Esophagus squamous epithelium (tissue), 5 donors: Measurements from ENCODE around the gene PXN. TPM values are rescaled to one million over a fixed set of nuclear protein-coding genes. Genes with fewer than 3 reads are reported as not detected.

Experiments
- DNase-seq: peaks from one replicate; lab custom pipeline; 2025; lab: John Stamatoyannopoulos, UW
- H3K27ac ChIP-seq, 4 donors: fragments of 200-600 bp; sonication (generic); one replicate each; pipeline ENCODE4 v1.5.1; 2016 to 2019; ENCODE audit warnings: mild to moderate bottlenecking in 1 of 4
- H3K27me3 ChIP-seq, 4 donors: fragments of 200-600 bp; sonication (generic); 1 replicate in 3 of 4; 2 replicates in 1 of 4; pipeline versions ENCODE4 v1.5.1 to v1.6.0; 2017 to 2021; ENCODE audit warnings: antibody characterized with exemption in 1 of 4
- H3K36me3 ChIP-seq, 3 donors: fragments of 200-600 bp; sonication (generic); one replicate each; pipeline ENCODE4 v1.5.1; 2016 to 2019
- H3K4me1 ChIP-seq, 3 donors: fragments of 200-600 bp; sonication (generic); one replicate each; pipeline ENCODE4 v1.5.1; 2017 to 2019
- H3K4me3 ChIP-seq, 4 donors: fragments of 200-600 bp; sonication (generic); 1 replicate in 3 of 4; 2 replicates in 1 of 4; pipeline ENCODE4 v1.5.1; 2016 to 2019; ENCODE audit warnings: mild to moderate bottlenecking in 2 of 4, moderate library complexity in 1 of 4
- H3K9me3 ChIP-seq, 3 donors: fragments of 200-600 bp; sonication (generic); one replicate each; pipeline ENCODE4 v1.5.1; 2016 to 2019
- CTCF ChIP-seq, 6 experiments: fragments of 450-650 bp in 4 of 6; fragments of 200-600 bp in 2 of 6; sonication (generic) in 2 of 6; IDR thresholded peaks; one replicate each; pipeline ENCODE4 v1.5.1; 2016 to 2019; ENCODE audit warnings: antibody characterized with exemption in 6 of 6, mild to moderate bottlenecking in 4 of 6, moderate library complexity in 4 of 6
- POLR2A ChIP-seq, 4 donors: fragments of 450-650 bp; IDR thresholded peaks; one replicate each; pipeline ENCODE4 v1.6.1; 2017; ENCODE audit warnings: antibody characterized with exemption in 4 of 4, mild to moderate bottlenecking in 4 of 4, moderate library complexity in 3 of 4
- WGBS, 2 donors: methylation state at CpG; one replicate each; pipeline ENCODE4 v1.1.5; 2018; 5-methylcytosine and 5-hydroxymethylcytosine counted together
- intact Hi-C: fragments of 100-400 bp; cut with DNase I; formaldehyde crosslinking; loops from one replicate; pipeline ENCODE4 v1.15.0; 2022
- total RNA-seq, 4 donors: library from RNA; depleted of rRNA; stranded (reverse); fragments of >200 nt; gene quantifications; one replicate each; pipeline ENCODE4 v1.1.0, GENCODE V29; 2016
- donor health status: DM: yes; HTN: yes; CAD: no.

PXN gene
- total RNA-seq, 4 donors from 2014 or later: 18.2 to 44.4 (median 21.4) TPM

- no peak for DNase-seq
- intact Hi-C loops: no loop called here
- H3K4me1 ChIP-seq: peaks cover 18 to 97% (median 74%) of the 10 kb centered on the region in 3 donors
- H3K27me3 ChIP-seq: no peaks in the 10 kb centered on the region
- 60 to 62% methylated on average over 8 of the region's 8 CpGs for WGBS, 2 donors
- no peaks in the 10 kb centered on the region for H3K9me3 ChIP-seq
- TF ChIP-seq POLR2A (IDR thresholded peaks at IDR 0.05): no peak
- TF ChIP-seq CTCF (IDR thresholded peaks at IDR 0.05): no peak
- no peak overlapping the region for H3K4me3 ChIP-seq
- H3K27ac ChIP-seq: peak overlapping the region in 3 of 4 donors; percentile 11 to 70 (median 57)
- no peaks in the 10 kb centered on the region for H3K36me3 ChIP-seq
These were observed 22.4 kb downstream of the PXN start for GRCh38 chr12:120242971-120243699.

- H3K4me3 ChIP-seq: no peak overlapping the region
- peaks cover 21 to 97% (median 74%) of the 10 kb centered on the region in 3 donors for H3K4me1 ChIP-seq
- intact Hi-C loops: no loop called here
These were observed 23.2 kb downstream of the PXN start for GRCh38 chr12:120242275-120242799.

GRCh38 chr12:120241561-120242274 is 23.8 kb downstream of the PXN start:
- 29 to 39% methylated on average over 9 of the region's 9 CpGs for WGBS, 2 donors
- H3K36me3 ChIP-seq: no peaks in the 10 kb centered on the region
- no peaks in the 10 kb centered on the region for H3K27me3 ChIP-seq
- peak overlapping the region; percentile 18 to 77 (median 58) for H3K27ac ChIP-seq
- DNase-seq: no peak
- TF ChIP-seq POLR2A (IDR thresholded peaks at IDR 0.05) (no peak), CTCF (IDR thresholded peaks at IDR 0.05) (no peak)
- H3K4me1 ChIP-seq: peaks cover 27 to 97% (median 75%) of the 10 kb centered on the region in 3 donors
- intact Hi-C loops: no loop called here
- no peaks in the 10 kb centered on the region for H3K9me3 ChIP-seq
- peak overlapping the region in 1 of 4 donors; percentile 1 for H3K4me3 ChIP-seq

More at GRCh38 chr12:120242275-120242799, 23.2 kb downstream of the PXN start:
- no peak for DNase-seq
- TF ChIP-seq CTCF (IDR thresholded peaks at IDR 0.05): no peak
- TF ChIP-seq POLR2A (IDR thresholded peaks at IDR 0.05): no peak
- no peaks in the 10 kb centered on the region for H3K9me3 ChIP-seq
- 78 to 79% methylated on average over 5 to 8 of the region's 9 CpGs for WGBS, 2 donors
- H3K27ac ChIP-seq: peak overlapping the region in 3 of 4 donors; percentile 45 to 77 (median 70)
- H3K36me3 ChIP-seq: no peaks in the 10 kb centered on the region
- no peaks in the 10 kb centered on the region for H3K27me3 ChIP-seq

- H3K4me1 ChIP-seq: peaks cover 36 to 97% (median 81%) of the 10 kb centered on the region in 3 donors
- no peak for DNase-seq
- intact Hi-C loops: no loop called here
- no peaks in the 10 kb centered on the region for H3K27me3 ChIP-seq
- H3K4me3 ChIP-seq: no peak overlapping the region
- H3K9me3 ChIP-seq: no peaks in the 10 kb centered on the region
- 57 to 61% methylated on average over 2 to 3 of the region's 5 CpGs for WGBS, 2 donors
- H3K36me3 ChIP-seq: no peaks in the 10 kb centered on the region
- TF ChIP-seq CTCF (IDR thresholded peaks at IDR 0.05) (no peak), POLR2A (IDR thresholded peaks at IDR 0.05) (no peak)
- peak overlapping the region; percentile 14 to 77 (median 44) for H3K27ac ChIP-seq
These were observed 25.1 kb downstream of the PXN start for GRCh38 chr12:120240495-120240833.
